Right ventricle myocardium superior (tissue), 1 donor: ENCODE results near the gene WFS1. TPM values are rescaled to one million over a fixed set of nuclear protein-coding genes. Genes with fewer than 3 reads are reported as not detected.

Source experiments
- ATAC-seq: fragments of 200-7000 bp; cut with Tn5 transposase; one replicate; pipeline ENCODE4 v1.9.1; 2020; ENCODE audit warnings: mild to moderate bottlenecking; ENCODE audit not compliant: poor library complexity
- DNase-seq: peaks from one replicate; pipeline ENCODE4 v3.0.0-alpha.2; 2020
- intact Hi-C: fragments of 100-400 bp; cut with DNase I; formaldehyde crosslinking; loops from one replicate; pipeline ENCODE4 v1.11.2; 2022
- total RNA-seq: library from RNA; stranded (reverse); fragmentation: NEBNext Ultra II Directional; extraction: Animal tissue kit (Norgen Biotek cat#: 25700); gene quantifications from one replicate; pipeline ENCODE4 v1.2.1, GENCODE V29; 2021
- donor health status: DM: no; HTN: yes; CAD: no; lungs with severe emphysema.

Gene WFS1
- total RNA-seq, 1 donor from 2014 or later: 81.7 TPM

- DNase-seq (no peak), ATAC-seq (no peak)
- intact Hi-C loops: loop anchor here (5.0 kb wide), 3 partner anchors 67 to 332 kb away; no protein-coding TSS in a partner anchor
Observed at GRCh38 chr4:6329478-6330383, 60.1 kb downstream of the WFS1 start.

DNA sequence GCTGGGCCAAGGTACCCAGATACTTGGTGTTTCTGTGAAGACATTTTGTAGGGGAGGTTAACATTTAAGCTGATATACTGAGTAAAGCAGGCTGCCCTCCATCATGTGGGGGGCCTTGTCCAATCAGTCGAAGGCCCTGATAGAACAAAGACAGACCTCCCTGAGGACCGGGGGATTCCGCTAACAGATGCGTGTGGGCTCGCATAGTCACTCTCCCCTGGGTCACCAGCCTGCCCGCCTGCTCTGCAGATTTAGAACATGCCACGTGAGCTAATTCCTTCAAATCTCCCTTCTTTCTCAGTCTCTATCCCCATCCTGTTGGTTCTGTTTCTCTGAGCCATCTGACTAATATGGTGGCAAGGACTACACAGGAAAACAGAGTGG lies 60.7 kb downstream of the WFS1 start:
- DNase-seq: no peak
- intact Hi-C loops: loop anchor here (5.0 kb wide), 1 partner anchor 217 kb away; no protein-coding TSS in a partner anchor

DNA sequence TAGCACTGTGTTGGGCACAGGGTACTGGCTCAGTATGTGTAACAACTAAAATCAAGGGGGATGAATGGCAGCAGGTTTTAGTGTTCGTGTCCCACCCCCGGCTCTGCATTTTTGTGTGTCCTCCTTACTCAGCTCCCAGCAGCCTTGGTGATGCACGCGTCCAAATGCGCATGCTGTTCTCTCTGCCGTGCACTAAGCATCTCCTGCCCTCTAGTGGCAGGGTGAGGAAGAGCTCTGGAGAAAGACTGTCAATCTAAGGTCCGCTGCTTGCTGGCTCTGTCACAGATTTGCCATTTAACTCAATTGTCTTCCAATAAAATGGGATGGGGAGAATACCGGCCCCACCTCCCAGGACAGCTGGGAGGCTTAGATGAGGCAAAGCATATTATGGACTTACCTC lies 61.4 kb downstream of the WFS1 start:
- intact Hi-C loops: loop anchor here (5.0 kb wide), 1 partner anchor 216 kb away; no protein-coding TSS in a partner anchor
- ATAC-seq: no peak
- peak; percentile 6 for DNase-seq

More for the DNA sequence above, 60.7 kb downstream of the WFS1 start:
- no peak for ATAC-seq

- intact Hi-C loops: loop anchor here (5.0 kb wide), 1 partner anchor 216 kb away; no protein-coding TSS in a partner anchor
- DNase-seq: peak; percentile 8
- no peak for ATAC-seq
Observed at GRCh38 chr4:6331468-6331867, 61.8 kb downstream of the WFS1 start.

GRCh38 chr4:6332042-6332668 lies 62.5 kb downstream of the WFS1 start:
- DNase-seq (no peak), ATAC-seq (peak; percentile 50)
- intact Hi-C loops: loop anchor here (5.0 kb wide), 1 partner anchor 215 kb away; no protein-coding TSS in a partner anchor

DNA sequence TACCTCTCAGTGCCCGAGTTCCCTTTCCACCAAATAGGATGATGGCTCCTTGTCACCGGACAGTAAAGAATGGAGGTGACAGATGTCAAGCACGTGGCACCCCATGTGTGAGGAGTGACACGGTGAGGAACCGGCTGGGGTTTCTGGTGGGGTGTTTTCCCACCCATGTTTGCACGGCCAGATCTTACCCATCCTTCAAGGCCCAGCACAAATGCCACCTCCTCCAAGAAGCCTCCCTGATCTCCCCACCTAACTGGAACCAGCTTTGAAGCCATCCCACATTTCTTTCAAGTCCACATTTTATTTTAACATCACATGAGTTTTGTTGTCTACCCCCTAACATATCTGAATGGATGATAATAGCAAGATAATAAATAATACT lies 63.0 kb downstream of the WFS1 start:
- ATAC-seq (no peak), DNase-seq (no peak)
- intact Hi-C loops: loop anchor here (5.0 kb wide), 1 partner anchor 215 kb away; no protein-coding TSS in a partner anchor

GRCh38 chr4:6333301-6334202 lies 63.9 kb downstream of the WFS1 start:
- intact Hi-C loops: loop anchor here (5.0 kb wide), 1 partner anchor 214 kb away; no protein-coding TSS in a partner anchor
- peak; percentile 17 for DNase-seq
- no peak for ATAC-seq

- DNase-seq (no peak), ATAC-seq (no peak)
- intact Hi-C loops: loop anchor here (5.0 kb wide), 1 partner anchor 213 kb away; no protein-coding TSS in a partner anchor
Observed at GRCh38 chr4:6334203-6334887, 64.7 kb downstream of the WFS1 start.

GRCh38 chr4:6335040-6335590 lies 65.5 kb downstream of the WFS1 start:
- DNase-seq: peak; percentile 12
- intact Hi-C loops: no loop called here
- ATAC-seq: no peak

DNA sequence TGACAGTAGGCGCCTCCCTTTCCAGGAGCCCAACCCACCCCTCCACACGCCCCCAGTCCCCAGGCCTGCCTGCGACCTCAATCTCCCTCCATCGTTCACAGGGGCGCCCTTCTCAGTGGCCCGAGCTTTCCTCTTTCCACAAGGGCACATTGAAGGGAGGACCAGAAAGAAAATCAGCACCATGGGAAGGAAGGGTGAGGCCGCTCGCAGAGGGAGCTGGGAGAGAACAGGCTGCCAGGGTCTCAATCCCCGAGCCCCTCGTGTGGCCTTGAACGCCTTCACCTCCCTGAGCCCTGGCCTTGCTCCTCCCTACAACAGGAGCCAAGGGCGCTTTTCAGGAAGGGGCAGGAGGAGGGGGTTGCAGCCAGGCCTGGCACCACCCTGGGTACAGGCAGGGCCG lies 66.5 kb downstream of the WFS1 start:
- intact Hi-C loops: no loop called here
- no peak for ATAC-seq

GRCh38 chr4:6337331-6337935 lies 67.8 kb downstream of the WFS1 start:
- ATAC-seq (no peak), DNase-seq (peak; percentile 6)
- intact Hi-C loops: no loop called here

More for the DNA sequence above, 66.5 kb downstream of the WFS1 start:
- no peak for DNase-seq

- DNase-seq: peak; percentile 22
- intact Hi-C loops: no loop called here
- ATAC-seq: no peak
Observed at GRCh38 chr4:6338175-6338950, 68.7 kb downstream of the WFS1 start.

GRCh38 chr4:6338951-6339817 lies 69.5 kb downstream of the WFS1 start:
- ATAC-seq (no peak), DNase-seq (peak; percentile 17)
- intact Hi-C loops: no loop called here

- peak; percentile 32 for DNase-seq
- intact Hi-C loops: no loop called here
Observed at GRCh38 chr4:6339818-6340445, 70.3 kb downstream of the WFS1 start.

GRCh38 chr4:6340446-6341015 lies 70.9 kb downstream of the WFS1 start:
- intact Hi-C loops: no loop called here
- no peak for ATAC-seq
- DNase-seq: peak; percentile 8

More at GRCh38 chr4:6339818-6340445, 70.3 kb downstream of the WFS1 start:
- no peak for ATAC-seq
